WTC11 (cell line): Measurements from ENCODE around the gene BPIFB2. TPM values are rescaled to one million over a fixed set of nuclear protein-coding genes. Genes with fewer than 3 reads are reported as not detected.

ENCODE experiments used
- ATAC-seq: fragments of 200-7000 bp; cut with Tn5 transposase; 2 replicates; pipeline ENCODE4 v1.10.0; 2021; ENCODE audit warnings: mild to moderate bottlenecking, moderate library complexity
- CTCF ChIA-PET: fragments of 300-600 bp; sonication (Branson Sonifier 250); formaldehyde crosslinking; loops from one replicate; lab custom pipeline; 2021; ENCODE audit warnings: antibody characterized with exemption; lab: Charles Lee
- POLR2A ChIA-PET: fragments of 350-600 bp; sonication (Branson Sonifier 250); formaldehyde crosslinking; loops from one replicate; lab custom pipeline; 2021; ENCODE audit warnings: antibody characterized with exemption; lab: Charles Lee
- DNase-seq: peaks from one replicate; pipeline ENCODE4 v3.0.0; 2021; ENCODE audit warnings: low spot score
- H3K27ac Mint-ChIP-seq: 2 replicates; pipeline ENCODE4 v1.8.0; 2021; ENCODE audit warnings: mixed read lengths
- H3K27me3 Mint-ChIP-seq: 2 replicates; pipeline ENCODE4 v1.8.0; 2021; ENCODE audit warnings: low read depth, mild to moderate bottlenecking, moderate library complexity, mixed read lengths
- H3K36me3 Mint-ChIP-seq: 2 replicates; pipeline ENCODE4 v1.8.0; 2021; ENCODE audit warnings: mixed read lengths
- H3K4me1 Mint-ChIP-seq: 2 replicates; pipeline ENCODE4 v1.8.0; 2022; ENCODE audit warnings: mixed read lengths
- H3K4me3 Mint-ChIP-seq: 2 replicates; pipeline ENCODE4 v1.8.0; 2021; ENCODE audit warnings: mild to moderate bottlenecking, moderate library complexity, mixed read lengths
- H3K9me3 Mint-ChIP-seq: 2 replicates; pipeline ENCODE4 v1.8.0; 2021; ENCODE audit warnings: mixed read lengths
- ATF1 ChIP-seq: sonication (generic); formaldehyde crosslinking; IDR thresholded peaks from 2 replicates; pipeline ENCODE4 v1.8.1; 2023; ENCODE audit warnings: mild to moderate bottlenecking, moderate library complexity, missing genetic modification reagents
- EMX1 ChIP-seq: fragments of 250-450 bp; sonication (Bioruptor Pico); IDR thresholded peaks from 2 replicates; pipeline ENCODE4 v1.8.0; 2021; ENCODE audit warnings: mild to moderate bottlenecking
- FOXP1 ChIP-seq: sonication (generic); formaldehyde crosslinking; IDR thresholded peaks from 2 replicates; pipeline ENCODE4 v1.8.0; 2022; ENCODE audit warnings: missing genetic modification reagents, mild to moderate bottlenecking, moderate library complexity, borderline replicate concordance
- JAZF1 ChIP-seq: fragments of 250-450 bp; sonication (Bioruptor Pico); IDR thresholded peaks from 2 replicates; pipeline ENCODE4 v1.9.0; 2021; ENCODE audit warnings: moderate library complexity, mild to moderate bottlenecking, inconsistent platforms
- JUN ChIP-seq: sonication (generic); formaldehyde crosslinking; IDR thresholded peaks from 2 replicates; pipeline ENCODE4 v1.8.0; 2023; ENCODE audit warnings: mild to moderate bottlenecking, missing genetic modification reagents
- NFE2L1 ChIP-seq: sonication (generic); formaldehyde crosslinking; IDR thresholded peaks from 2 replicates; pipeline ENCODE4 v1.8.1; 2023; ENCODE audit warnings: missing genetic modification reagents
- OVOL2 ChIP-seq: fragments of 250-450 bp; sonication (Bioruptor Pico); IDR thresholded peaks from 2 replicates; pipeline ENCODE4 v1.9.0; 2021; ENCODE audit warnings: mild to moderate bottlenecking, borderline replicate concordance
- SMAD3 ChIP-seq: sonication (generic); formaldehyde crosslinking; IDR thresholded peaks from 2 replicates; pipeline ENCODE4 v1.8.0; 2022; ENCODE audit warnings: missing genetic modification reagents, mild to moderate bottlenecking, borderline replicate concordance
- TEAD4 ChIP-seq: sonication (generic); formaldehyde crosslinking; IDR thresholded peaks from 2 replicates; pipeline ENCODE4 v1.8.0; 2022; ENCODE audit warnings: mild to moderate bottlenecking, missing genetic modification reagents
- ZBTB21 ChIP-seq: sonication (generic); formaldehyde crosslinking; IDR thresholded peaks from 2 replicates; pipeline ENCODE4 v1.8.1; 2023; ENCODE audit warnings: mild to moderate bottlenecking, missing genetic modification reagents, borderline replicate concordance
- ZNF138 ChIP-seq: sonication (generic); formaldehyde crosslinking; conservative IDR thresholded peaks from 2 replicates; pipeline ENCODE4 v1.8.1; 2022; ENCODE audit warnings: mild to moderate bottlenecking, moderate library complexity, missing genetic modification reagents
- total RNA-seq: library from RNA; stranded (reverse); gene quantifications from 3 replicates; pipeline ENCODE4 v1.2.3, GENCODE V29; 2021
- TF ChIP-seq, protein P1 (sequence below): sonication (generic); formaldehyde crosslinking; IDR thresholded peaks from 2 replicates; pipeline ENCODE4 v1.8.0; 2023; ENCODE audit warnings: missing genetic modification reagents
- TF ChIP-seq, protein P2 (sequence below): fragments of 250-450 bp; sonication (Bioruptor Pico); IDR thresholded peaks from 2 replicates; pipeline ENCODE4 v1.8.0; 2021; ENCODE audit warnings: mild to moderate bottlenecking
- TF ChIP-seq, protein P3 (sequence below): sonication (generic); formaldehyde crosslinking; IDR thresholded peaks from 2 replicates; pipeline ENCODE4 v1.8.1; 2022; ENCODE audit warnings: low read depth, missing genetic modification reagents, borderline replicate concordance
- TF ChIP-seq, protein P4 (sequence below): sonication (generic); formaldehyde crosslinking; IDR thresholded peaks from 2 replicates; pipeline ENCODE4 v1.8.1; 2023; ENCODE audit warnings: mild to moderate bottlenecking, missing genetic modification reagents, moderate library complexity
- TF ChIP-seq, protein P5 (sequence below): sonication (generic); formaldehyde crosslinking; conservative IDR thresholded peaks from 2 replicates; pipeline ENCODE4 v1.8.1; 2023; ENCODE audit warnings: mild to moderate bottlenecking, low read depth, missing genetic modification reagents, moderate library complexity
- TF ChIP-seq, protein P6 (sequence below): sonication (generic); formaldehyde crosslinking; IDR thresholded peaks from 2 replicates; pipeline ENCODE4 v1.8.1; 2022; ENCODE audit warnings: mild to moderate bottlenecking, moderate library complexity, missing genetic modification reagents
- TF ChIP-seq, protein P7 (sequence below): sonication (generic); formaldehyde crosslinking; IDR thresholded peaks from 2 replicates; pipeline ENCODE4 v1.8.1; 2022; ENCODE audit warnings: missing genetic modification reagents, borderline replicate concordance

Gene BPIFB2
- total RNA-seq, 1 experiment from 2014 or later: 0.09 TPM

DNA sequence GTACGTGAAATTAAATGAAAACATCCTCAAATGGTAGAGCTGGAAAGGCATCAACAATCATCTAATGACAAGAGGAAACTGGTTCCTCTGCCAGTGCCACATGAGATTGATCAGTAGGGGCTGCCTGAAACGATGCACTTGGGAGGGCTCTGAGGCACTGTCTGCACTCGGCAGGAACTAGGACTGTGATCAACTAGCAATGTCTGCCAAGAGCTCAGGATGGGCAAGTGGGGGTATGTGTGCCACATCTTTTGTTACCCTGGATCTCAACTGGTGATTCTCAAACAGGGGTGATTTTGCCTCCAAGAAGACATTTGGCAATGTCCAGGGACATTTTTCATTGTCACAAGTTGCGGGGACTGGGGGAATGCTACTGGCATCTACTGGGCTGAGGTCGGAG, 25.9 kb downstream of the BPIFB2 start:
- no peaks in the 10 kb centered on the region for H3K4me1 Mint-ChIP-seq
- ATAC-seq: no peak
- ChIA-PET CTCF (no interaction called here), POLR2A (no interaction called here)
- H3K4me3 Mint-ChIP-seq: no peak overlapping the region
- no peaks in the 10 kb centered on the region for H3K36me3 Mint-ChIP-seq
- TF ChIP-seq, protein P1, sequence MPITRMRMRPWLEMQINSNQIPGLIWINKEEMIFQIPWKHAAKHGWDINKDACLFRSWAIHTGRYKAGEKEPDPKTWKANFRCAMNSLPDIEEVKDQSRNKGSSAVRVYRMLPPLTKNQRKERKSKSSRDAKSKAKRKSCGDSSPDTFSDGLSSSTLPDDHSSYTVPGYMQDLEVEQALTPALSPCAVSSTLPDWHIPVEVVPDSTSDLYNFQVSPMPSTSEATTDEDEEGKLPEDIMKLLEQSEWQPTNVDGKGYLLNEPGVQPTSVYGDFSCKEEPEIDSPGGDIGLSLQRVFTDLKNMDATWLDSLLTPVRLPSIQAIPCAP (CRISPR knock-in tag): no peak
- TF ChIP-seq, protein P2, sequence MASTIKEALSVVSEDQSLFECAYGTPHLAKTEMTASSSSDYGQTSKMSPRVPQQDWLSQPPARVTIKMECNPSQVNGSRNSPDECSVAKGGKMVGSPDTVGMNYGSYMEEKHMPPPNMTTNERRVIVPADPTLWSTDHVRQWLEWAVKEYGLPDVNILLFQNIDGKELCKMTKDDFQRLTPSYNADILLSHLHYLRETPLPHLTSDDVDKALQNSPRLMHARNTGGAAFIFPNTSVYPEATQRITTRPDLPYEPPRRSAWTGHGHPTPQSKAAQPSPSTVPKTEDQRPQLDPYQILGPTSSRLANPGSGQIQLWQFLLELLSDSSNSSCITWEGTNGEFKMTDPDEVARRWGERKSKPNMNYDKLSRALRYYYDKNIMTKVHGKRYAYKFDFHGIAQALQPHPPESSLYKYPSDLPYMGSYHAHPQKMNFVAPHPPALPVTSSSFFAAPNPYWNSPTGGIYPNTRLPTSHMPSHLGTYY (CRISPR knock-in tag): no peak
- TF ChIP-seq SMAD3 (CRISPR knock-in tag) (no peak), FOXP1 (CRISPR knock-in tag) (no peak), JAZF1 (CRISPR knock-in tag) (no peak), ZBTB21 (CRISPR knock-in tag) (no peak), TEAD4 (no peak), OVOL2 (CRISPR knock-in tag) (no peak)
- TF ChIP-seq, protein P3, sequence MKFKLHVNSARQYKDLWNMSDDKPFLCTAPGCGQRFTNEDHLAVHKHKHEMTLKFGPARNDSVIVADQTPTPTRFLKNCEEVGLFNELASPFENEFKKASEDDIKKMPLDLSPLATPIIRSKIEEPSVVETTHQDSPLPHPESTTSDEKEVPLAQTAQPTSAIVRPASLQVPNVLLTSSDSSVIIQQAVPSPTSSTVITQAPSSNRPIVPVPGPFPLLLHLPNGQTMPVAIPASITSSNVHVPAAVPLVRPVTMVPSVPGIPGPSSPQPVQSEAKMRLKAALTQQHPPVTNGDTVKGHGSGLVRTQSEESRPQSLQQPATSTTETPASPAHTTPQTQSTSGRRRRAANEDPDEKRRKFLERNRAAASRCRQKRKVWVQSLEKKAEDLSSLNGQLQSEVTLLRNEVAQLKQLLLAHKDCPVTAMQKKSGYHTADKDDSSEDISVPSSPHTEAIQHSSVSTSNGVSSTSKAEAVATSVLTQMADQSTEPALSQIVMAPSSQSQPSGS (CRISPR knock-in tag): no peak
- DNase-seq: no peak
- no peak overlapping the region for H3K27ac Mint-ChIP-seq
- H3K9me3 Mint-ChIP-seq: peaks cover 6% of the 10 kb centered on the region; the same call in 1 of the 2 replicates
- peaks cover 13% of the 10 kb centered on the region for H3K27me3 Mint-ChIP-seq

DNA sequence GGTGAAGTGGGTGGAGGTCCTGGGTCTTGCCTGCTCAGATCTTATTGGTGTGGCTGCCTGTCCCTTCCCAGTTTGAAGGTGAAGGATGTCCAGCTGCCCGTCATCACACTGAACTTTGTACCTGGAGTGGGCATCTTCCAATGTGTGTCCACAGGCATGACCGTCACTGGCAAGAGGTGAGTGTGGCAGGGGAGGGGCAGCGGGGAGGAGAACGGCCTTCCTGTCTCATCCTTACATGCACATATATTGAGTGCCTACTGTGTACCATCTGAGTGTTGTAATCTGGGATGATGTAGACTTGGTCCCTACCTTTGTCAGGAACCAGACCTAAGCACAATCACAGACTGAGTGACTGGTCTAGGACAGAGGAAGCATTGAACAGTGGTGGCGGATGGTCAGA, 26.6 kb downstream of the BPIFB2 start:
- ChIA-PET CTCF (no interaction called here), POLR2A (no interaction called here)
- no peak overlapping the region for H3K4me3 Mint-ChIP-seq
- H3K9me3 Mint-ChIP-seq: peaks cover 6% of the 10 kb centered on the region; the same call in 1 of the 2 replicates
- H3K4me1 Mint-ChIP-seq: no peaks in the 10 kb centered on the region
- no peaks in the 10 kb centered on the region for H3K36me3 Mint-ChIP-seq
- peaks cover 15% of the 10 kb centered on the region for H3K27me3 Mint-ChIP-seq
- no peak overlapping the region for H3K27ac Mint-ChIP-seq
- DNase-seq (no peak), ATAC-seq (no peak)
- TF ChIP-seq NFE2L1 (CRISPR knock-in tag): no peak
- no peak for TF ChIP-seq EMX1
- TF ChIP-seq, protein P4, sequence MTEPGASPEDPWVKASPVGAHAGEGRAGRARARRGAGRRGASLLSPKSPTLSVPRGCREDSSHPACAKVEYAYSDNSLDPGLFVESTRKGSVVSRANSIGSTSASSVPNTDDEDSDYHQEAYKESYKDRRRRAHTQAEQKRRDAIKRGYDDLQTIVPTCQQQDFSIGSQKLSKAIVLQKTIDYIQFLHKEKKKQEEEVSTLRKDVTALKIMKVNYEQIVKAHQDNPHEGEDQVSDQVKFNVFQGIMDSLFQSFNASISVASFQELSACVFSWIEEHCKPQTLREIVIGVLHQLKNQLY (CRISPR knock-in tag): no peak
- TF ChIP-seq FOXP1 (CRISPR knock-in tag): no peak
- no peak for TF ChIP-seq JUN
- TF ChIP-seq, protein P5, sequence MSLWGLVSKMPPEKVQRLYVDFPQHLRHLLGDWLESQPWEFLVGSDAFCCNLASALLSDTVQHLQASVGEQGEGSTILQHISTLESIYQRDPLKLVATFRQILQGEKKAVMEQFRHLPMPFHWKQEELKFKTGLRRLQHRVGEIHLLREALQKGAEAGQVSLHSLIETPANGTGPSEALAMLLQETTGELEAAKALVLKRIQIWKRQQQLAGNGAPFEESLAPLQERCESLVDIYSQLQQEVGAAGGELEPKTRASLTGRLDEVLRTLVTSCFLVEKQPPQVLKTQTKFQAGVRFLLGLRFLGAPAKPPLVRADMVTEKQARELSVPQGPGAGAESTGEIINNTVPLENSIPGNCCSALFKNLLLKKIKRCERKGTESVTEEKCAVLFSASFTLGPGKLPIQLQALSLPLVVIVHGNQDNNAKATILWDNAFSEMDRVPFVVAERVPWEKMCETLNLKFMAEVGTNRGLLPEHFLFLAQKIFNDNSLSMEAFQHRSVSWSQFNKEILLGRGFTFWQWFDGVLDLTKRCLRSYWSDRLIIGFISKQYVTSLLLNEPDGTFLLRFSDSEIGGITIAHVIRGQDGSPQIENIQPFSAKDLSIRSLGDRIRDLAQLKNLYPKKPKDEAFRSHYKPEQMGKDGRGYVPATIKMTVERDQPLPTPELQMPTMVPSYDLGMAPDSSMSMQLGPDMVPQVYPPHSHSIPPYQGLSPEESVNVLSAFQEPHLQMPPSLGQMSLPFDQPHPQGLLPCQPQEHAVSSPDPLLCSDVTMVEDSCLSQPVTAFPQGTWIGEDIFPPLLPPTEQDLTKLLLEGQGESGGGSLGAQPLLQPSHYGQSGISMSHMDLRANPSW: no peak
- TF ChIP-seq ATF1 (CRISPR knock-in tag): no peak
- TF ChIP-seq, protein P6, sequence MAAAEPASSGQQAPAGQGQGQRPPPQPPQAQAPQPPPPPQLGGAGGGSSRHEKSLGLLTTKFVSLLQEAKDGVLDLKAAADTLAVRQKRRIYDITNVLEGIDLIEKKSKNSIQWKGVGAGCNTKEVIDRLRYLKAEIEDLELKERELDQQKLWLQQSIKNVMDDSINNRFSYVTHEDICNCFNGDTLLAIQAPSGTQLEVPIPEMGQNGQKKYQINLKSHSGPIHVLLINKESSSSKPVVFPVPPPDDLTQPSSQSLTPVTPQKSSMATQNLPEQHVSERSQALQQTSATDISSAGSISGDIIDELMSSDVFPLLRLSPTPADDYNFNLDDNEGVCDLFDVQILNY (CRISPR knock-in tag): no peak
- TF ChIP-seq TEAD4: no peak
- no peak for TF ChIP-seq ZNF138 (CRISPR knock-in tag)
- TF ChIP-seq, protein P7, sequence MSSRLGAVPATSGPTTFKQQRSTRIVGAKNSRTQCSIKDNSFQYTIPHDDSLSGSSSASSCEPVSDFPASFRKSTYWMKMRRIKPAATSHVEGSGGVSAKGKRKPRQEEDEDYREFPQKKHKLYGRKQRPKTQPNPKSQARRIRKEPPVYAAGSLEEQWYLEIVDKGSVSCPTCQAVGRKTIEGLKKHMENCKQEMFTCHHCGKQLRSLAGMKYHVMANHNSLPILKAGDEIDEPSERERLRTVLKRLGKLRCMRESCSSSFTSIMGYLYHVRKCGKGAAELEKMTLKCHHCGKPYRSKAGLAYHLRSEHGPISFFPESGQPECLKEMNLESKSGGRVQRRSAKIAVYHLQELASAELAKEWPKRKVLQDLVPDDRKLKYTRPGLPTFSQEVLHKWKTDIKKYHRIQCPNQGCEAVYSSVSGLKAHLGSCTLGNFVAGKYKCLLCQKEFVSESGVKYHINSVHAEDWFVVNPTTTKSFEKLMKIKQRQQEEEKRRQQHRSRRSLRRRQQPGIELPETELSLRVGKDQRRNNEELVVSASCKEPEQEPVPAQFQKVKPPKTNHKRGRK (CRISPR knock-in tag): no peak
